K562 (cell line): ENCODE data around the gene TPX2. TPM values are rescaled to one million over a fixed set of nuclear protein-coding genes. Genes with fewer than 3 reads are reported as not detected.

Experiments used
- CBX2 ChIP-seq: fragments of 200-600 bp; sonication (generic); IDR thresholded peaks from one replicate; pipeline ENCODE4 v1.6.1; 2012; ENCODE audit warnings: mild to moderate bottlenecking, low read length, inconsistent platforms; ENCODE audit not compliant: insufficient read depth, poor library complexity, severe bottlenecking
- DACH1 ChIP-seq: fragments of 450-650 bp; IDR thresholded peaks from 2 replicates; pipeline ENCODE4 v1.6.1; 2018; ENCODE audit not compliant: partially characterized antibody
- ELF2 ChIP-seq: fragments of 250-450 bp; sonication (Bioruptor Pico); IDR thresholded peaks from 2 replicates; pipeline ENCODE4 v1.5.0; 2021; ENCODE audit warnings: mild to moderate bottlenecking
- ELF4 ChIP-seq: fragments of 450-650 bp; formaldehyde crosslinking; IDR thresholded peaks from 2 replicates; pipeline ENCODE4 v1.4.0; 2022; ENCODE audit warnings: missing genetic modification characterization
- HMBOX1 ChIP-seq: sonication (generic); IDR thresholded peaks from 2 replicates; pipeline ENCODE4 v1.6.1; 2016
- IFI16 ChIP-seq: fragments of 250-450 bp; sonication (Bioruptor Pico); IDR thresholded peaks from 2 replicates; pipeline ENCODE4 v2.1.2; 2022; ENCODE audit warnings: mild to moderate bottlenecking, inconsistent platforms
- KDM1A ChIP-seq, 2 experiments: fragments of 450-650 bp; IDR thresholded peaks; 2 replicates each; pipeline ENCODE4 v1.6.1; 2016; ENCODE audit warnings: mild to moderate bottlenecking in 2 of 2
- MXI1 ChIP-seq: IDR thresholded peaks from 2 replicates; pipeline ENCODE4 v1.6.1; 2011; ENCODE audit warnings: low read depth, mild to moderate bottlenecking, improper control_type of control experiment, low read length
- NELFE ChIP-seq: IDR thresholded peaks from 2 replicates; pipeline ENCODE4 v1.6.1; 2011; ENCODE audit warnings: mild to moderate bottlenecking; ENCODE audit not compliant: insufficient read depth, insufficient read length
- POLR2AphosphoS2 ChIP-seq: IDR thresholded peaks from 2 replicates; pipeline ENCODE4 v1.6.1; 2012; ENCODE audit warnings: low read length, improper control_type of control experiment
- SMARCA4 ChIP-seq: fragments of 450-650 bp; IDR thresholded peaks from 2 replicates; pipeline ENCODE4 v1.6.1; 2016
- TFAP4 ChIP-seq: sonication (generic); formaldehyde crosslinking; IDR thresholded peaks from 2 replicates; pipeline ENCODE4 v1.8.0; 2022; ENCODE audit warnings: missing genetic modification reagents, mild to moderate bottlenecking, moderate library complexity, borderline replicate concordance
- ZFPM2 ChIP-seq: fragments of 250-450 bp; sonication (Bioruptor Pico); IDR thresholded peaks from 2 replicates; pipeline ENCODE4 v1.5.1; 2022; ENCODE audit warnings: mild to moderate bottlenecking
- ZNF133 ChIP-seq: fragments of 250-450 bp; sonication (Bioruptor Pico); IDR thresholded peaks from 2 replicates; pipeline ENCODE4 v1.4.0; 2020; ENCODE audit warnings: mild to moderate bottlenecking
- ZSCAN29 ChIP-seq: fragments of 450-650 bp; IDR thresholded peaks from 2 replicates; pipeline ENCODE4 v1.6.1; 2017
- polyA plus RNA-seq, 8 experiments: library from polyadenylated mRNA; depleted of rRNA in 4 of 8; stranded (reverse) in 5 of 8; unstranded in 3 of 8; fragments of >200 nt; fragmentation: Nextera tagmentation in 2 of 8; fragmentation: Illumina TruSeq in 1 of 8; extraction: Ambion mirVana in 2 of 8; extraction: Trizol in 1 of 8; gene quantifications; 2 replicates each; pipeline versions ENCODE4 v1.2.1 to v1.2.3, GENCODE V29; 2011 to 2014; ENCODE audit warnings: inconsistent platforms in 1 of 8, missing spikeins in 1 of 8
- total RNA-seq, 7 experiments: library from RNA; depleted of rRNA in 6 of 7; stranded (reverse); fragments of >200 nt in 6 of 7; fragmentation: Illumina TruSeq in 2 of 7; extraction: Trizol in 2 of 7; gene quantifications; 2 replicates each; pipeline versions ENCODE4 v1.2.1 to v1.2.3, GENCODE V29; 2011 to 2021; ENCODE audit warnings: low replicate concordance in 1 of 7
- TF ChIP-seq, protein P1 (sequence below), 2 experiments: fragments of 450-650 bp; conservative IDR thresholded peaks; 2 replicates each; pipeline ENCODE4 v1.6.1; 2017; ENCODE audit warnings: mild to moderate bottlenecking in 2 of 2, moderate library complexity in 2 of 2
- TF ChIP-seq, protein P2 (sequence below): fragments of 450-650 bp; IDR thresholded peaks from 2 replicates; pipeline ENCODE4 v1.6.1; 2016

Gene TPX2
- total and polyA plus RNA-seq, 9 of the 15 experiments (the other 6 are each of a cell fraction or from before 2014, with no cell fraction given), result 48.0 to 241 (median 133) TPM

- 0 out of 2 replicates have a peak, but pooled peaks have one; percentile 10 for TF ChIP-seq HMBOX1
- TF ChIP-seq, protein P1, sequence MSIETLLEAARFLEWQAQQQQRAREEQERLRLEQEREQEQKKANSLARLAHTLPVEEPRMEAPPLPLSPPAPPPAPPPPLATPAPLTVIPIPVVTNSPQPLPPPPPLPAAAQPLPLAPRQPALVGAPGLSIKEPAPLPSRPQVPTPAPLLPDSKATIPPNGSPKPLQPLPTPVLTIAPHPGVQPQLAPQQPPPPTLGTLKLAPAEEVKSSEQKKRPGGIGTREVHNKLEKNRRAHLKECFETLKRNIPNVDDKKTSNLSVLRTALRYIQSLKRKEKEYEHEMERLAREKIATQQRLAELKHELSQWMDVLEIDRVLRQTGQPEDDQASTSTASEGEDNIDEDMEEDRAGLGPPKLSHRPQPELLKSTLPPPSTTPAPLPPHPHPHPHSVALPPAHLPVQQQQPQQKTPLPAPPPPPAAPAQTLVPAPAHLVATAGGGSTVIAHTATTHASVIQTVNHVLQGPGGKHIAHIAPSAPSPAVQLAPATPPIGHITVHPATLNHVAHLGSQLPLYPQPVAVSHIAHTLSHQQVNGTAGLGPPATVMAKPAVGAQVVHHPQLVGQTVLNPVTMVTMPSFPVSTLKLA (conservative IDR thresholded peaks at IDR 0.05), result peak in 1 of 2 experiments; percentile 27; a peak in 1 of 4 replicates
- TF ChIP-seq CBX2, result no peak
- TF ChIP-seq, protein P2, sequence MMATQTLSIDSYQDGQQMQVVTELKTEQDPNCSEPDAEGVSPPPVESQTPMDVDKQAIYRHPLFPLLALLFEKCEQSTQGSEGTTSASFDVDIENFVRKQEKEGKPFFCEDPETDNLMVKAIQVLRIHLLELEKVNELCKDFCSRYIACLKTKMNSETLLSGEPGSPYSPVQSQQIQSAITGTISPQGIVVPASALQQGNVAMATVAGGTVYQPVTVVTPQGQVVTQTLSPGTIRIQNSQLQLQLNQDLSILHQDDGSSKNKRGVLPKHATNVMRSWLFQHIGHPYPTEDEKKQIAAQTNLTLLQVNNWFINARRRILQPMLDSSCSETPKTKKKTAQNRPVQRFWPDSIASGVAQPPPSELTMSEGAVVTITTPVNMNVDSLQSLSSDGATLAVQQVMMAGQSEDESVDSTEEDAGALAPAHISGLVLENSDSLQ, result 0 out of 2 replicates have a peak, but pooled peaks have one; percentile 11
- TF ChIP-seq IFI16 (CRISPR knock-in tag), result no peak
- TF ChIP-seq NELFE, result no peak
- peak; percentile 24; the same call in 1 of the 2 replicates for TF ChIP-seq TFAP4 (CRISPR knock-in tag)
- TF ChIP-seq ZFPM2 (CRISPR knock-in tag), result no peak
- 0 out of 4 replicates have a peak, but pooled peaks of 1 of the 2 experiments have one; percentile 8 for TF ChIP-seq KDM1A (IDR thresholded peaks at IDR 0.05)
- peak; percentile 37; the same call in 1 of the 2 replicates for TF ChIP-seq MXI1
- no peak for TF ChIP-seq ZSCAN29
- TF ChIP-seq ELF2 (CRISPR knock-in tag), result no peak
- TF ChIP-seq ZNF133, result no peak
- 0 out of 2 replicates have a peak, but pooled peaks have one; percentile 21 for TF ChIP-seq SMARCA4
- TF ChIP-seq ELF4 (CRISPR knock-in tag), result 0 out of 2 replicates have a peak, but pooled peaks have one; percentile 35
- no peak for TF ChIP-seq DACH1
- TF ChIP-seq POLR2AphosphoS2, result no peak
These were observed 18.3 kb upstream of the TPX2 start (continued) for GRCh38 chr20:31720486-31721407.
